Measurements from ENCODE around the gene BRME1.
A peak's percentile ranks its signal among the peaks of the same experiment; 100 is the strongest.

The BRME1 gene

GRCh38 chr19:13952154-13952930 is 46.4 kb upstream of the BRME1 start, which contains the start of gene DCAF15:
Gene DCAF15, plus strand, starts transcription at chr19:13952509. Its CDS starts 4 bp downstream, at chr19:13952513.
- Histone ChIP-seq H3K4me3 (ENCODE audit: low read depth in 1 of 2, low read length in 2 of 2) (peak within 1 kb of the TSS; percentile 70 to 83; a peak in 3 of 4 replicates), H3K4me1 (ENCODE audit: insufficient read depth, low read length) (peaks cover 23% of the 10 kb centered on the region), H3K27me3 (ENCODE audit: insufficient read depth, low read length, poor library complexity) (no peaks in the 10 kb centered on the region), H3K36me3 (ENCODE audit: insufficient read depth, low read length) (peaks cover 41% of the 10 kb centered on the region), H3K9me3 (ENCODE audit: insufficient read depth, low read length, severe bottlenecking) (no peaks in the 10 kb centered on the region), H4K20me1 (ENCODE audit: insufficient read depth, low read length) (peaks cover 28% of the 10 kb centered on the region), H3K79me2 (ENCODE audit: insufficient read depth, low read length) (peaks cover 33% of the 10 kb centered on the region), H2AFZ (ENCODE audit: low read depth, low read length) (peak within 1 kb of the TSS; percentile 83), H3K9ac (ENCODE audit: low read depth, low read length) (peak within 1 kb of the TSS; percentile 77), H3K4me2 (ENCODE audit: insufficient read depth, low read length) (peak within 1 kb of the TSS; percentile 99), H3K27ac (ENCODE audit: low read length) (peak within 1 kb of the TSS; percentile 92)
- ATAC-seq (ENCODE audit: insufficient read depth, low read depth): peak; percentile 97
- TF ChIP-seq EZH2 (IDR thresholded peaks at IDR 0.05; ENCODE audit: borderline replicate concordance, low read depth, low read length, severe bottlenecking) (no peak), CTCF (IDR thresholded peaks at IDR 0.05; ENCODE audit: borderline replicate concordance, extremely low read depth, low read length, poor library complexity, severe bottlenecking) (no peak)
- peak; percentile 100 for DNase-seq

- peaks cover 33% of the 10 kb centered on the region for H3K79me2 ChIP-seq (ENCODE audit: insufficient read depth, low read length)
- H3K27ac ChIP-seq (ENCODE audit: low read length): no peak overlapping the region
- H3K4me1 ChIP-seq (ENCODE audit: insufficient read depth, low read length): peaks cover 23% of the 10 kb centered on the region
- H3K36me3 ChIP-seq (ENCODE audit: insufficient read depth, low read length): peaks cover 36% of the 10 kb centered on the region
- H2AFZ ChIP-seq (ENCODE audit: low read depth, low read length): peak overlapping the region; percentile 83
- DNase-seq (no peak), ATAC-seq (ENCODE audit: insufficient read depth, low read depth) (peak; percentile 6)
- peaks cover 28% of the 10 kb centered on the region for H4K20me1 ChIP-seq (ENCODE audit: insufficient read depth, low read length)
- peak overlapping the region; percentile 36 for H3K9ac ChIP-seq (ENCODE audit: low read depth, low read length)
- TF ChIP-seq CTCF (IDR thresholded peaks at IDR 0.05; ENCODE audit: borderline replicate concordance, extremely low read depth, low read length, poor library complexity, severe bottlenecking): no peak
- TF ChIP-seq EZH2 (IDR thresholded peaks at IDR 0.05; ENCODE audit: borderline replicate concordance, low read depth, low read length, severe bottlenecking): no peak
- peak overlapping the region; percentile 99 for H3K4me2 ChIP-seq (ENCODE audit: insufficient read depth, low read length)
- peak overlapping the region; percentile 23 to 68; a peak in 3 of 4 replicates for H3K4me3 ChIP-seq (ENCODE audit: low read depth in 1 of 2, low read length in 2 of 2)
- H3K9me3 ChIP-seq (ENCODE audit: insufficient read depth, low read length, severe bottlenecking): no peaks in the 10 kb centered on the region
- H3K27me3 ChIP-seq (ENCODE audit: insufficient read depth, low read length, poor library complexity): no peaks in the 10 kb centered on the region
Observed at GRCh38 chr19:13951799-13952153, 45.9 kb upstream of the BRME1 start.

- no peak overlapping the region for H3K4me3 ChIP-seq (ENCODE audit: low read depth in 1 of 2, low read length in 2 of 2)
- DNase-seq (no peak), ATAC-seq (ENCODE audit: insufficient read depth, low read depth) (no peak)
- H3K4me2 ChIP-seq (ENCODE audit: insufficient read depth, low read length): no peak overlapping the region
- TF ChIP-seq CTCF (IDR thresholded peaks at IDR 0.05; ENCODE audit: borderline replicate concordance, extremely low read depth, low read length, poor library complexity, severe bottlenecking): no peak
- TF ChIP-seq EZH2 (IDR thresholded peaks at IDR 0.05; ENCODE audit: borderline replicate concordance, low read depth, low read length, severe bottlenecking): no peak
- H3K9me3 ChIP-seq (ENCODE audit: insufficient read depth, low read length, severe bottlenecking): no peaks in the 10 kb centered on the region
- H3K9ac ChIP-seq (ENCODE audit: low read depth, low read length): no peak overlapping the region
- no peaks in the 10 kb centered on the region for H3K27me3 ChIP-seq (ENCODE audit: insufficient read depth, low read length, poor library complexity)
- peaks cover 33% of the 10 kb centered on the region for H3K79me2 ChIP-seq (ENCODE audit: insufficient read depth, low read length)
- peaks cover 23% of the 10 kb centered on the region for H3K4me1 ChIP-seq (ENCODE audit: insufficient read depth, low read length)
- peaks cover 28% of the 10 kb centered on the region for H3K36me3 ChIP-seq (ENCODE audit: insufficient read depth, low read length)
- peaks cover 23% of the 10 kb centered on the region for H4K20me1 ChIP-seq (ENCODE audit: insufficient read depth, low read length)
- H2AFZ ChIP-seq (ENCODE audit: low read depth, low read length): no peak overlapping the region
- H3K27ac ChIP-seq (ENCODE audit: low read length): no peak overlapping the region
Observed at GRCh38 chr19:13951043-13951442, 45.1 kb upstream of the BRME1 start.
